Colonic mucosa (tissue), 4 donors: ENCODE data around the gene HPGDS. TPM values are rescaled to one million over a fixed set of nuclear protein-coding genes. Genes with fewer than 3 reads are reported as not detected.

Experiments
- DNase-seq: peaks from one replicate; pipeline ENCODE4 v3.0.0-alpha.2; 2020
- H3K27ac ChIP-seq: fragments of 200-600 bp; one replicate; pipeline ENCODE4 v1.8.0; 2021
- H3K27me3 ChIP-seq: fragments of 200-600 bp; one replicate; pipeline ENCODE4 v1.8.0; 2021
- H3K36me3 ChIP-seq: fragments of 200-600 bp; one replicate; pipeline ENCODE4 v1.8.0; 2021
- H3K4me1 ChIP-seq: fragments of 200-600 bp; one replicate; pipeline ENCODE4 v1.8.0; 2021; ENCODE audit warnings: mild to moderate bottlenecking
- H3K4me3 ChIP-seq: fragments of 200-600 bp; one replicate; pipeline ENCODE4 v1.8.0; 2021
- H3K9ac ChIP-seq, 2 donors: one replicate each; pipeline ENCODE4 v1.7.0; 2013; ENCODE audit warnings: control low read depth in 2 of 2, low read depth in 2 of 2, low read length in 2 of 2
- H3K9me3 ChIP-seq: fragments of 200-600 bp; one replicate; pipeline ENCODE4 v1.8.0; 2021
- CTCF ChIP-seq: fragments of 200-600 bp; IDR thresholded peaks from one replicate; pipeline ENCODE4 v1.8.0; 2022; ENCODE audit warnings: antibody characterized with exemption, mild to moderate bottlenecking
- intact Hi-C: fragments of 100-400 bp; cut with DNase I; formaldehyde crosslinking; loops from one replicate; pipeline ENCODE4 v1.14.1; 2022
- total RNA-seq, 2 donors: library from RNA; stranded (reverse); fragmentation: NEBNext Ultra II Directional in 1 of 2; extraction: Animal tissue kit (Norgen Biotek cat#: 25700) in 1 of 2; gene quantifications; one replicate each; pipeline ENCODE4 v1.2.1, GENCODE V29; 2021
- donor health status: healthy.
- donor health status: DM: no; HTN: no; CAD: no.
- donor health status: DM: no; HTN: no; CAD: no.

Gene HPGDS
- total RNA-seq, 2 donors from 2014 or later: 1.5 to 1.7 TPM

DNA sequence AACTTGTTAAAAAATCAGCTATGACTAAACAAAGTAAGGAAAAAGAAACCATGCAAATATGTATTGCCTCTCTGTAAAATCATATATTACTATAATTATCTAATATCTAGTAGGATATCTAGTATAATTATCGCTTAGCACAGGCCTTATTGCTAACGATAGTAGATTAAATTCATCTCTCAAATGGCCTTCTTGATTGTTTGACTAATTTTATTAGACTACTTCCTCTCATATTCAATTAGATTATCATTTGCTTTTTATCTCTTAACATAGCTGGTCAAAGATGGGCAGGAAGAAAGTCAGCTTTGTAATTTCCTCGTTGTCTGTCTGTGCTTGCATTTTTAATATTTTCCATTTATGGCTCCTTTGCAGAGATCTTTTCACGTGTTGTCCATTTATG lies 21.9 kb upstream of the HPGDS start:
- DNase-seq: no peak
- TF ChIP-seq CTCF: no peak
- no peaks in the 10 kb centered on the region for H3K27me3 ChIP-seq
- no peaks in the 10 kb centered on the region for H3K36me3 ChIP-seq
- H3K27ac ChIP-seq: no peak overlapping the region
- no peaks in the 10 kb centered on the region for H3K9me3 ChIP-seq
- intact Hi-C loops: no loop called here
- H3K9ac ChIP-seq: no peak overlapping the region
- no peak overlapping the region for H3K4me3 ChIP-seq
- H3K4me1 ChIP-seq: no peaks in the 10 kb centered on the region

DNA sequence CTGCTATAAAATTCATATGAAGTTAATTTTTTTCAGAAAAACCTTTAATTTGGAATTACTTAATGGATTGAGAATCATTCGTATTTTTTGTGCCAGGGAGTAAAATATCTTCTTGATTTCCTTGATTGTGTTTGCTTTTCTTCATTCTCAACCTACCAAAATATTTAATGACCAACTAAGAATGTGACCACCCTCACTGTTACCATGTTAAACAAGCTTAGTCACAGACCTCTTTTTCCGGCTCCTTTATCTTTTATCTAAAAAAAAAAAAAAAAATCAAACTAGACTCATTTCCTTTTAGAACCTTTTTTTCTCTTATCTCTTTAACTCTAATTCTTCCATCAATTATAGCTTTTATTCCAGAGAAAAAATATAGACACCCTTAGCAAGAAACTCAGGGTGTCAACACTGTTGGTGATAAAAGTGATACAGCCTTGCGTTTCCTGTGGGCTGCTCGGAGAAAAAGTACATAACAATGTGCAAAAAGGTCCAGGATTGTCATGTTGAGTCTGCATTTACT lies 20.6 kb upstream of the HPGDS start:
- no peak for DNase-seq
- Histone ChIP-seq H3K4me3 (no peak overlapping the region), H3K27me3 (no peaks in the 10 kb centered on the region), H3K4me1 (no peaks in the 10 kb centered on the region), H3K27ac (no peak overlapping the region), H3K9ac (no peak overlapping the region), H3K9me3 (no peaks in the 10 kb centered on the region), H3K36me3 (no peaks in the 10 kb centered on the region)
- intact Hi-C loops: no loop called here
- TF ChIP-seq CTCF: no peak

- H3K9me3 ChIP-seq: no peaks in the 10 kb centered on the region
- no peak overlapping the region for H3K4me3 ChIP-seq
- H3K27ac ChIP-seq: no peak overlapping the region
- intact Hi-C loops: no loop called here
- no peak overlapping the region for H3K9ac ChIP-seq
- no peaks in the 10 kb centered on the region for H3K4me1 ChIP-seq
- TF ChIP-seq CTCF: no peak
- DNase-seq: no peak
- no peaks in the 10 kb centered on the region for H3K27me3 ChIP-seq
- H3K36me3 ChIP-seq: no peaks in the 10 kb centered on the region
These were observed 17.2 kb upstream of the HPGDS start for GRCh38 chr4:94359838-94360237.

GRCh38 chr4:94359221-94359620 lies 16.6 kb upstream of the HPGDS start:
- no peaks in the 10 kb centered on the region for H3K36me3 ChIP-seq
- TF ChIP-seq CTCF: no peak
- H3K27ac ChIP-seq: no peak overlapping the region

DNA sequence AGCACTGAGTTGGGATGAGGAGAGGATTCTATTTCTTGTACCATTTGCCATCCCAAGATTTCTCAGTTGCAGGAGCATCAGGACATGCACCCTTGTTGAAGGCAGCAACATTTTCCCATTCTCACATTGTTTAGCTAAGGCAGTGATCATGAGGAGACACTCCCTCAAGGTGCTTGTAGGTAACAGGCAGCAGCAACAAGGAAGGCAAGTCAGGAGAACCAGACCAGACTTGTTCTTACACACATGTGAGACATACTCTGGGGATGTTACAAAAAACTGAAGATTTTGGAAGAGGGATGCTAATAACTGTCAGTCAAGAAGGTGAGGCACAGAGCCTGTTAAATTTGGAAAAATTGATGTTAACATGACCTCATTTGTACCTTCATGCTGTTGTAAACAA lies 15.5 kb upstream of the HPGDS start:
- H3K9ac ChIP-seq: no peak overlapping the region
- H3K27me3 ChIP-seq: no peaks in the 10 kb centered on the region
- no peak for DNase-seq
- no peaks in the 10 kb centered on the region for H3K4me1 ChIP-seq
- no peak overlapping the region for H3K4me3 ChIP-seq
- no peaks in the 10 kb centered on the region for H3K9me3 ChIP-seq
- intact Hi-C loops: no loop called here
- no peaks in the 10 kb centered on the region for H3K36me3 ChIP-seq
- TF ChIP-seq CTCF: no peak
- no peak overlapping the region for H3K27ac ChIP-seq

More at GRCh38 chr4:94359221-94359620, 16.6 kb upstream of the HPGDS start:
- Histone ChIP-seq H3K27me3 (no peaks in the 10 kb centered on the region), H3K4me3 (no peak overlapping the region), H3K4me1 (no peaks in the 10 kb centered on the region), H3K9ac (no peak overlapping the region), H3K9me3 (no peaks in the 10 kb centered on the region)
- intact Hi-C loops: no loop called here
- no peak for DNase-seq

DNA sequence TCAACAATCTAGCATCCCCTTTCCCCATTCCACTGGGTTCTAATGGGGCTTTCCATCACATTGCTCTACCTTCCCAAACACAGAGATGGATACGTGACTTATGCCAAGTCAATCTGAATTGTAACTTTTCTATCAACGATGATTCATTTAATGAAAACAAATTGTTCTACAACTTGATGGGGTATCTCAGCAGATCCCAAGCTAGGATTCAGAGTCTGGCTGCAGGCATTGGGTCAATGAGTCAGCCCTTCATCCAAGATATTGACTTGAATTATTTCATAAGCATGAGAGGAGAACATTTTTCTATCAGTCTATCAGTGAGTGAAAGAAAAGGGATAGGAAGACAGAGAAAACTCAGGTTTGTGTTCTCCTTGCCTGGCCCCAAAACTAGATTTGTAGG lies 15.0 kb upstream of the HPGDS start:
- intact Hi-C loops: no loop called here
- no peak for TF ChIP-seq CTCF
- no peaks in the 10 kb centered on the region for H3K9me3 ChIP-seq
- H3K9ac ChIP-seq: no peak overlapping the region
- no peak overlapping the region for H3K4me3 ChIP-seq
- no peak for DNase-seq
- no peaks in the 10 kb centered on the region for H3K4me1 ChIP-seq
- no peaks in the 10 kb centered on the region for H3K36me3 ChIP-seq
- no peak overlapping the region for H3K27ac ChIP-seq
- H3K27me3 ChIP-seq: no peaks in the 10 kb centered on the region
